Osteocyte (in vitro differentiated cells): Measurements from ENCODE around the gene VWDE. TPM values are rescaled to one million over a fixed set of nuclear protein-coding genes. Genes with fewer than 3 reads are reported as not detected.

ENCODE experiments used
- DNase-seq: peaks from one replicate; pipeline ENCODE4 v3.0.0; 2021; ENCODE audit warnings: mixed read lengths; ENCODE audit not compliant: unreplicated experiment; ENCODE audit errors: extremely low spot score
- H3K27ac Mint-ChIP-seq: one replicate; pipeline ENCODE4 v1.8.0; 2021; ENCODE audit warnings: mild to moderate bottlenecking, mixed read lengths; ENCODE audit not compliant: unreplicated experiment
- H3K27me3 Mint-ChIP-seq: one replicate; pipeline ENCODE4 v1.8.0; 2021; ENCODE audit warnings: mixed read lengths; ENCODE audit not compliant: unreplicated experiment
- H3K36me3 Mint-ChIP-seq: one replicate; pipeline ENCODE4 v1.8.0; 2021; ENCODE audit warnings: mixed read lengths; ENCODE audit not compliant: unreplicated experiment
- H3K4me1 Mint-ChIP-seq: one replicate; pipeline ENCODE4 v1.8.0; 2021; ENCODE audit warnings: mixed read lengths; ENCODE audit not compliant: unreplicated experiment
- H3K4me3 Mint-ChIP-seq: one replicate; pipeline ENCODE4 v1.8.0; 2021; ENCODE audit warnings: mild to moderate bottlenecking, moderate library complexity, mixed read lengths; ENCODE audit not compliant: unreplicated experiment
- H3K9me3 Mint-ChIP-seq: one replicate; pipeline ENCODE4 v1.8.0; 2021; ENCODE audit warnings: mixed read lengths; ENCODE audit not compliant: unreplicated experiment
- total RNA-seq: library from RNA; stranded (reverse); gene quantifications from 2 replicates; pipeline ENCODE4 v1.2.1, GENCODE V29; 2021
- TF ChIP-seq, protein P1 (sequence below): fragments of 200-600 bp; sonication (generic); IDR thresholded peaks from 2 replicates; pipeline ENCODE4 v1.5.0; 2021; ENCODE audit warnings: antibody characterized with exemption, mild to moderate bottlenecking, moderate library complexity

The VWDE gene
- total RNA-seq, 1 donor from 2014 or later, result not detected

DNA sequence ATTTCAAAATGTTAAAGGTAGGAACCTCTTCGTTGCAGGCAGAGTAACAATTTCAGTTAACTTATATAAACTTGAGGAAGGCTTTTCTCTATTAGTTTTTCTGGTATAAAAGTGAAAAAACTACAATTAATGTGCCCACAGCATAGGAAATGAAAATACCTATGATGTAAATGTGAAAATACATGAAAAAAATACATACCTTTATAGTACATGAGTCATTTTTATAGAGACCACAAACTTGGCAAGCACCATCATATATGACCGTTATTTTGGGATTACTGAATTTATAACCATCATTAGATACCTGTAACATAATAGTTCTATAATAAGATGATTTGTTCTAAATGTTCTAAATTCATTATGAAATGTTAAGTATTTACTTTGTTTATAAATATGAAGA lies 42.7 kb downstream of the VWDE start:
- peaks cover 11% of the 10 kb centered on the region for H3K27me3 Mint-ChIP-seq

DNA sequence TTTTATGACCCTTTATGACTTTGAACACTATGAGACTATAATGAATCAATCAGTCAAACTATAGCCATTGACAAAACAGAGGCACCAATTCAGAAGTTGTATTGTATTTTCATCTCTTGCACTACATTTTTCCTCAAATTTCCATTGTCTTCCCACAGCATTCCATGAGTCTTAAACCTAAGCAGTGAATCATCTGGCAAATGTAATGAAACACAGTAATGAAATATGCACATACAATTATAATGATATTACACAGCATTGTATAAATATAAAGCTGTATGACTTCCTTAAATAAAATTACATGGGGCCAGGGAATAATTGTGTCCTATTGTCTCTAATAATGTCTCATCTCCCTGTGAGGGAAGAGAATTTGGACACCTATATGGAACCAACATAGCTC lies 45.0 kb downstream of the VWDE start:
- H3K27me3 Mint-ChIP-seq, result peaks cover 4% of the 10 kb centered on the region
- TF ChIP-seq, protein P1, sequence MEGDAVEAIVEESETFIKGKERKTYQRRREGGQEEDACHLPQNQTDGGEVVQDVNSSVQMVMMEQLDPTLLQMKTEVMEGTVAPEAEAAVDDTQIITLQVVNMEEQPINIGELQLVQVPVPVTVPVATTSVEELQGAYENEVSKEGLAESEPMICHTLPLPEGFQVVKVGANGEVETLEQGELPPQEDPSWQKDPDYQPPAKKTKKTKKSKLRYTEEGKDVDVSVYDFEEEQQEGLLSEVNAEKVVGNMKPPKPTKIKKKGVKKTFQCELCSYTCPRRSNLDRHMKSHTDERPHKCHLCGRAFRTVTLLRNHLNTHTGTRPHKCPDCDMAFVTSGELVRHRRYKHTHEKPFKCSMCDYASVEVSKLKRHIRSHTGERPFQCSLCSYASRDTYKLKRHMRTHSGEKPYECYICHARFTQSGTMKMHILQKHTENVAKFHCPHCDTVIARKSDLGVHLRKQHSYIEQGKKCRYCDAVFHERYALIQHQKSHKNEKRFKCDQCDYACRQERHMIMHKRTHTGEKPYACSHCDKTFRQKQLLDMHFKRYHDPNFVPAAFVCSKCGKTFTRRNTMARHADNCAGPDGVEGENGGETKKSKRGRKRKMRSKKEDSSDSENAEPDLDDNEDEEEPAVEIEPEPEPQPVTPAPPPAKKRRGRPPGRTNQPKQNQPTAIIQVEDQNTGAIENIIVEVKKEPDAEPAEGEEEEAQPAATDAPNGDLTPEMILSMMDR, result no peak
- DNase-seq, result no peak
- H3K4me3 Mint-ChIP-seq, result no peak overlapping the region
- no peaks in the 10 kb centered on the region for H3K4me1 Mint-ChIP-seq
- no peaks in the 10 kb centered on the region for H3K36me3 Mint-ChIP-seq
- H3K27ac Mint-ChIP-seq, result no peak overlapping the region
- no peaks in the 10 kb centered on the region for H3K9me3 Mint-ChIP-seq

More for the DNA sequence above, 42.7 kb downstream of the VWDE start:
- H3K4me3 Mint-ChIP-seq, result no peak overlapping the region
- no peak for DNase-seq
- no peak overlapping the region for H3K27ac Mint-ChIP-seq
- H3K4me1 Mint-ChIP-seq, result no peaks in the 10 kb centered on the region
- H3K9me3 Mint-ChIP-seq, result no peaks in the 10 kb centered on the region
- TF ChIP-seq, protein P1, result no peak
- no peaks in the 10 kb centered on the region for H3K36me3 Mint-ChIP-seq

DNA sequence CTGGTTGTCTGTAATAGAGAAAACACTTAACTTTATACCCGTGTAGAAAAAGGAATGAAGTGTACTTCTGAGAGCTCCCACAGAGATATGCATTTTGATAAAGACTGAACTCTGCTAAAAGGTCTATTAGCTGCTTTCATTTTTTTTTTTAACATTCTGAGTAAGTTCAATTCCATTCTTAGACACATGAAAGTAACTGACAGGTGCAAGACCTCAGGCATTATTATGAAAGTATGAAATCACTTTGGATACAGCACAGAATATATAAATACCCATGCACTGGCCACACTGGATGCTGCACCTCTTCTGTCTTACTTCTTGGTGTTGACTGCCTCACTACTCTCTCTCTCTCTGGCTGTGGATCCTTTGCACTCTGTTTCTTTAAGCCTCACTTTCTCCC lies 46.2 kb downstream of the VWDE start:
- H3K4me1 Mint-ChIP-seq, result no peaks in the 10 kb centered on the region
- DNase-seq, result no peak
- H3K36me3 Mint-ChIP-seq, result no peaks in the 10 kb centered on the region
- TF ChIP-seq, protein P1, result no peak
- H3K27me3 Mint-ChIP-seq, result peaks cover 9% of the 10 kb centered on the region
- H3K4me3 Mint-ChIP-seq, result no peak overlapping the region
- no peak overlapping the region for H3K27ac Mint-ChIP-seq
- no peaks in the 10 kb centered on the region for H3K9me3 Mint-ChIP-seq

DNA sequence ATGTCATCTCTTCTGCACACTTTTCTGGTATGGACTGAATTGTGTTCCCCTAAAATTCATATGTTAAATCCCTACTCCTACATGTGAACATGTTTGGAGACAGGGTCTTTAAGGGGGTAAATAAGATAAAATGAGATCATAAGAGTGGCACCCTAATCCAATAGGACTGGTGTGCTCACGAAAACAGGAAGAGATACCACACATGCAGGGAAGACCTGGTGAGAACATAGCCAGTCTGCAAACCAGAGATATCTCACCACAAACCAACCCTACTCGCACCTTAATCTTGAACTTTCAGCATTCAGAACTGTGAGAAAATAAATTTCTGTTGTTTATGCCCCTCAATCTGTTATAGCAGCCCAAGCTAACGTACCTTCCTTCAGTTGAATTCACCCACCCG lies 51.8 kb downstream of the VWDE start:
- Mint-ChIP-seq H3K27me3 (peaks cover 9% of the 10 kb centered on the region), H3K9me3 (no peaks in the 10 kb centered on the region), H3K36me3 (no peaks in the 10 kb centered on the region), H3K4me1 (no peaks in the 10 kb centered on the region), H3K4me3 (no peak overlapping the region), H3K27ac (no peak overlapping the region)
- TF ChIP-seq, protein P1, result no peak
- DNase-seq, result no peak

DNA sequence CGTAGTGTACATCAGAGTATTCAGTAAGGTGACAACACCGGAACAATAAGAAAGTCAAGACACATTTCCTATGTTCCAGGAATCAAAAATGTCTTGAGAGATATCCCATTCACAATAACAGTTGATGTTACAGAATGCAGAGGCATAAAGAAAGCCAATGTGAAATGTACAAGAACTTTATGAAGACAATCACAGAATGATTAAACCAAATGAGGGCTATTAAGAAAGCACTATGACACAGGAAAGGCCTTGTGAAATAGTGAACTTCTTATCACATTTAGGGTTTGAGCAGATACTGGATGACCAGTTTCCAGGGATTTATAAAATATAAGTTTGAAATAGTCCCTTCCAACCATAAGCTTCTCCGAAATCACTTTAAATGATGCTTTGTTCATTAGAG lies 52.7 kb downstream of the VWDE start:
- H3K4me1 Mint-ChIP-seq, result no peaks in the 10 kb centered on the region
- TF ChIP-seq, protein P1, result no peak
- no peaks in the 10 kb centered on the region for H3K9me3 Mint-ChIP-seq
- H3K4me3 Mint-ChIP-seq, result no peak overlapping the region
- no peak for DNase-seq
- H3K27me3 Mint-ChIP-seq, result peaks cover 9% of the 10 kb centered on the region
- H3K36me3 Mint-ChIP-seq, result no peaks in the 10 kb centered on the region
- H3K27ac Mint-ChIP-seq, result no peak overlapping the region
